ENCODE results near the gene GOLGA6B. TPM values are rescaled to one million over a fixed set of nuclear protein-coding genes. Genes with fewer than 3 reads are reported as not detected.
"Not testable (repeated sequence)": the region's sequence is repeated elsewhere in the genome, so short reads cannot be mapped to it uniquely, and the experiment has no call there.

The GOLGA6B gene
- total RNA-seq, 4 donors from 2014 or later, result 0.42 TPM; not detected in 3

GRCh38 chr15:72616491-72617210 is 37.8 kb upstream of the GOLGA6B start:
- H3K27me3 ChIP-seq, result no peaks in the 10 kb centered on the region
- TF ChIP-seq CTCF (IDR thresholded peaks at IDR 0.05) (no peak), POLR2A (IDR thresholded peaks at IDR 0.05) (no peak), EP300 (IDR thresholded peaks at IDR 0.05) (no peak)
- DNase-seq (ENCODE audit: low spot score in 2 of 2), result no peak
- no peak overlapping the region for H3K4me3 ChIP-seq
- H3K9me3 ChIP-seq, result no peaks in the 10 kb centered on the region
- no peaks in the 10 kb centered on the region for H3K4me1 ChIP-seq
- peaks cover 0 to 6% (median 0%) of the 10 kb centered on the region in 3 donors for H3K36me3 ChIP-seq
- WGBS, 2 donors, result 80 to 84% methylated on average over 10 of the region's 10 CpGs
- no peak overlapping the region for H3K27ac ChIP-seq

- not testable (repeated sequence) for H3K9me3 ChIP-seq; H3K27me3 ChIP-seq; DNase-seq (ENCODE audit: low spot score in 2 of 2); H3K36me3 ChIP-seq; H3K4me1 ChIP-seq; H3K4me3 ChIP-seq; H3K27ac ChIP-seq
- 89 to 100% methylated on average over 4 of the region's 4 CpGs for WGBS, 2 donors
Observed at GRCh38 chr15:72623854-72624253, 30.6 kb upstream of the GOLGA6B start.

- not testable (repeated sequence) for H3K27me3 ChIP-seq; H3K36me3 ChIP-seq; H3K4me1 ChIP-seq; H3K4me3 ChIP-seq; H3K27ac ChIP-seq; H3K9me3 ChIP-seq; DNase-seq (ENCODE audit: low spot score in 2 of 2)
- WGBS, 2 donors, result 36 to 45% methylated on average over 3 of the region's 3 CpGs
Observed at GRCh38 chr15:72626153-72626552, 28.3 kb upstream of the GOLGA6B start.

GRCh38 chr15:72628249-72629067 is 26.0 kb upstream of the GOLGA6B start:
- not testable (repeated sequence) for H3K4me3 ChIP-seq; H3K4me1 ChIP-seq; H3K9me3 ChIP-seq; H3K27me3 ChIP-seq; H3K27ac ChIP-seq; DNase-seq (ENCODE audit: low spot score in 2 of 2); H3K36me3 ChIP-seq
- WGBS, 2 donors, result 84 to 91% methylated on average over 10 to 11 of the region's 11 CpGs

- not testable (repeated sequence) for H3K27ac ChIP-seq; DNase-seq (ENCODE audit: low spot score in 2 of 2); H3K9me3 ChIP-seq; H3K27me3 ChIP-seq; H3K4me1 ChIP-seq; H3K36me3 ChIP-seq; H3K4me3 ChIP-seq
- WGBS, 2 donors, result 78 to 86% methylated on average over 5 to 7 of the region's 7 CpGs
Observed at GRCh38 chr15:72629068-72629570, 25.4 kb upstream of the GOLGA6B start.

GRCh38 chr15:72636519-72637282 is 17.8 kb upstream of the GOLGA6B start:
- no CpG with 5 or more reads among the region's 43 CpGs for WGBS, 2 donors
- peak; percentile 72 to 78 for DNase-seq (ENCODE audit: low spot score in 2 of 2)
- H3K4me3 ChIP-seq, result peak overlapping the region in 2 of 4 donors; percentile 32 to 51
- not testable (repeated sequence) for H3K27me3 ChIP-seq, H3K27ac ChIP-seq, H3K4me1 ChIP-seq, H3K9me3 ChIP-seq, H3K36me3 ChIP-seq

GRCh38 chr15:72639759-72640483 is 14.6 kb upstream of the GOLGA6B start:
- no CpG with 5 or more reads among the region's 26 CpGs for WGBS, 2 donors
- DNase-seq (ENCODE audit: low spot score in 2 of 2), result not testable (repeated sequence)

GRCh38 chr15:72642271-72642670 is 12.2 kb upstream of the GOLGA6B start:
- H3K4me3 ChIP-seq, result not testable (repeated sequence)

More at GRCh38 chr15:72639759-72640483, 14.6 kb upstream of the GOLGA6B start:
- H3K4me1 ChIP-seq, H3K27ac ChIP-seq, H3K4me3 ChIP-seq, H3K27me3 ChIP-seq, H3K36me3 ChIP-seq, H3K9me3 ChIP-seq: not testable (repeated sequence)

GRCh38 chr15:72648631-72649253 is 5.8 kb upstream of the GOLGA6B start:
- DNase-seq (ENCODE audit: low spot score in 2 of 2); H3K27ac ChIP-seq; H3K4me3 ChIP-seq; H3K27me3 ChIP-seq; H3K36me3 ChIP-seq; H3K4me1 ChIP-seq; H3K9me3 ChIP-seq: not testable (repeated sequence)
- WGBS, 2 donors, result 82 to 86% methylated on average over 6 to 8 of the region's 10 CpGs

More at GRCh38 chr15:72642271-72642670, 12.2 kb upstream of the GOLGA6B start:
- H3K9me3 ChIP-seq; DNase-seq (ENCODE audit: low spot score in 2 of 2); H3K4me1 ChIP-seq; H3K27ac ChIP-seq; H3K27me3 ChIP-seq; H3K36me3 ChIP-seq: not testable (repeated sequence)
- WGBS, 2 donors, result no CpG with 5 or more reads among the region's 2 CpGs

GRCh38 chr15:72656014-72656413 is 1.5 kb downstream of the GOLGA6B start:
- H3K9me3 ChIP-seq; H3K4me3 ChIP-seq; DNase-seq (ENCODE audit: low spot score in 2 of 2); H3K27me3 ChIP-seq; H3K27ac ChIP-seq; H3K4me1 ChIP-seq; H3K36me3 ChIP-seq: not testable (repeated sequence)
- WGBS, 2 donors, result no CpG with 5 or more reads among the region's 3 CpGs

- H3K9me3 ChIP-seq; H3K4me1 ChIP-seq; H3K27me3 ChIP-seq; DNase-seq (ENCODE audit: low spot score in 2 of 2); H3K4me3 ChIP-seq; H3K36me3 ChIP-seq; H3K27ac ChIP-seq: not testable (repeated sequence)
- 66 to 86% methylated on average over 7 to 9 of the region's 10 CpGs for WGBS, 2 donors
Observed at GRCh38 chr15:72661081-72661480, 6.6 kb downstream of the GOLGA6B start.

All from tibial nerve (tissue), 4 donors.